ENCODE measurements around the gene RXFP3.

RXFP3 gene

GRCh38 chr5:33984178-33984577 is 48.0 kb downstream of the RXFP3 start:
- DNase-seq, result no peak

GRCh38 chr5:33984671-33985124 is 48.5 kb downstream of the RXFP3 start, which contains the start of gene SLC45A2:
Gene SLC45A2, minus strand, starts transcription at chr5:33984693. Its CDS starts 110 bp downstream, at chr5:33984583.
- no peak for DNase-seq

GRCh38 chr5:33985447-33985846 is 49.3 kb downstream of the RXFP3 start:
- no peak for DNase-seq

All from left hindlimb (tissue), 1 donor.